ENCODE results near the gene PDE8B.

PDE8B gene

GRCh38 chr5:77397686-77398292, 187.3 kb downstream of the PDE8B start:
- H4K20me1 ChIP-seq (ENCODE audit: insufficient read depth, low read length): no peaks in the 10 kb centered on the region
- no peak overlapping the region for H3K4me3 ChIP-seq (ENCODE audit: low read length)
- peaks cover 23% of the 10 kb centered on the region for H3K4me1 ChIP-seq (ENCODE audit: low read length)
- H3K9me3 ChIP-seq (ENCODE audit: insufficient read depth, low read length): no peaks in the 10 kb centered on the region
- no peak overlapping the region for H3K4me2 ChIP-seq (ENCODE audit: low read length)
- H3K36me3 ChIP-seq (replicated peaks; ENCODE audit: low read depth, low read length): no peaks in the 10 kb centered on the region
- no peak overlapping the region for H3K27ac ChIP-seq (ENCODE audit: low read length)
- H3K79me2 ChIP-seq (ENCODE audit: low read length): no peaks in the 10 kb centered on the region
- TF ChIP-seq CTCF (IDR thresholded peaks at IDR 0.05; ENCODE audit: low read depth, low read length): no peak
- no peak overlapping the region for H2AFZ ChIP-seq (ENCODE audit: low read depth, low read length)
- H3K27me3 ChIP-seq (ENCODE audit: low read depth, low read length): no peaks in the 10 kb centered on the region
- no peak overlapping the region for H3K9ac ChIP-seq (ENCODE audit: low read length)

- Histone ChIP-seq H3K79me2 (ENCODE audit: low read length) (no peaks in the 10 kb centered on the region), H3K4me1 (ENCODE audit: low read length) (peaks cover 23% of the 10 kb centered on the region), H4K20me1 (ENCODE audit: insufficient read depth, low read length) (no peaks in the 10 kb centered on the region), H3K4me2 (ENCODE audit: low read length) (no peak overlapping the region), H3K36me3 (replicated peaks; ENCODE audit: low read depth, low read length) (no peaks in the 10 kb centered on the region), H3K9ac (ENCODE audit: low read length) (no peak overlapping the region), H2AFZ (ENCODE audit: low read depth, low read length) (no peak overlapping the region), H3K9me3 (ENCODE audit: insufficient read depth, low read length) (no peaks in the 10 kb centered on the region), H3K27ac (ENCODE audit: low read length) (no peak overlapping the region), H3K4me3 (ENCODE audit: low read length) (no peak overlapping the region), H3K27me3 (ENCODE audit: low read depth, low read length) (no peaks in the 10 kb centered on the region)
- TF ChIP-seq CTCF (IDR thresholded peaks at IDR 0.05; ENCODE audit: low read depth, low read length) (no peak), EZH2phosphoT487 (IDR thresholded peaks at IDR 0.05; ENCODE audit: low read depth) (no peak)
Observed at GRCh38 chr5:77398458-77398857, 188.0 kb downstream of the PDE8B start.

GRCh38 chr5:77398896-77399295, 188.4 kb downstream of the PDE8B start:
- TF ChIP-seq CTCF (IDR thresholded peaks at IDR 0.05; ENCODE audit: low read depth, low read length): no peak
- TF ChIP-seq EZH2phosphoT487 (IDR thresholded peaks at IDR 0.05; ENCODE audit: low read depth): no peak
- H3K9me3 ChIP-seq (ENCODE audit: insufficient read depth, low read length): no peaks in the 10 kb centered on the region

GRCh38 chr5:77400645-77401044, 190.2 kb downstream of the PDE8B start:
- no peaks in the 10 kb centered on the region for H3K36me3 ChIP-seq (replicated peaks; ENCODE audit: low read depth, low read length)
- H3K27ac ChIP-seq (ENCODE audit: low read length): no peak overlapping the region

More at GRCh38 chr5:77398896-77399295, 188.4 kb downstream of the PDE8B start:
- H3K27me3 ChIP-seq (ENCODE audit: low read depth, low read length): no peaks in the 10 kb centered on the region
- H4K20me1 ChIP-seq (ENCODE audit: insufficient read depth, low read length): no peaks in the 10 kb centered on the region
- no peak overlapping the region for H3K9ac ChIP-seq (ENCODE audit: low read length)
- H3K4me1 ChIP-seq (ENCODE audit: low read length): peaks cover 23% of the 10 kb centered on the region
- no peaks in the 10 kb centered on the region for H3K79me2 ChIP-seq (ENCODE audit: low read length)
- H2AFZ ChIP-seq (ENCODE audit: low read depth, low read length): no peak overlapping the region
- H3K4me3 ChIP-seq (ENCODE audit: low read length): no peak overlapping the region
- no peak overlapping the region for H3K27ac ChIP-seq (ENCODE audit: low read length)
- no peak overlapping the region for H3K4me2 ChIP-seq (ENCODE audit: low read length)
- H3K36me3 ChIP-seq (replicated peaks; ENCODE audit: low read depth, low read length): no peaks in the 10 kb centered on the region

More at GRCh38 chr5:77400645-77401044, 190.2 kb downstream of the PDE8B start:
- H3K9ac ChIP-seq (ENCODE audit: low read length): no peak overlapping the region
- no peak overlapping the region for H3K4me2 ChIP-seq (ENCODE audit: low read length)
- H3K9me3 ChIP-seq (ENCODE audit: insufficient read depth, low read length): no peaks in the 10 kb centered on the region
- H3K4me1 ChIP-seq (ENCODE audit: low read length): peaks cover 19% of the 10 kb centered on the region
- H4K20me1 ChIP-seq (ENCODE audit: insufficient read depth, low read length): no peaks in the 10 kb centered on the region
- TF ChIP-seq CTCF (IDR thresholded peaks at IDR 0.05; ENCODE audit: low read depth, low read length) (no peak), EZH2phosphoT487 (IDR thresholded peaks at IDR 0.05; ENCODE audit: low read depth) (no peak)
- no peak overlapping the region for H2AFZ ChIP-seq (ENCODE audit: low read depth, low read length)
- no peaks in the 10 kb centered on the region for H3K27me3 ChIP-seq (ENCODE audit: low read depth, low read length)
- no peaks in the 10 kb centered on the region for H3K79me2 ChIP-seq (ENCODE audit: low read length)
- no peak overlapping the region for H3K4me3 ChIP-seq (ENCODE audit: low read length)
